Endothelial cell of umbilical vein (primary cell): ENCODE measurements around the gene FYN. TPM values are rescaled to one million over a fixed set of nuclear protein-coding genes. Genes with fewer than 3 reads are reported as not detected.

Experiments used
- BruUV-seq: library from RNA; stranded (reverse); fragments of 400-500 nt; replicated peaks from 2 replicates; lab custom pipeline; 2021; lab: Mats Ljungman, UMichigan
- CTCF ChIA-PET: fragments of 300-600, 350-600 bp; sonication (Branson Sonifier 250); formaldehyde crosslinking; loops from one replicate; lab custom pipeline; 2021; ENCODE audit warnings: antibody characterized with exemption, inconsistent platforms; lab: Charles Lee
- POLR2A ChIA-PET: fragments of 300-600, 350-600 bp; sonication (Branson Sonifier 250); formaldehyde crosslinking; loops from one replicate; lab custom pipeline; 2021; ENCODE audit warnings: antibody characterized with exemption, inconsistent platforms; lab: Charles Lee
- DNase-seq: peaks from one replicate; pipeline ENCODE4 v3.0.0-alpha.2; 2011; ENCODE audit warnings: low read depth, low spot score
- FAIRE-seq: peaks from 2 replicates; lab custom pipeline; 2011; peaks lifted over from hg19 to GRCh38; lab: Jason Lieb, UNC
- H2AFZ ChIP-seq: 2 replicates; pipeline ENCODE4 v1.6.0; 2012; ENCODE audit warnings: low read depth, low read length, control low read depth, inconsistent platforms
- H3K27ac ChIP-seq: 2 replicates; pipeline ENCODE4 v1.5.1; 2011; ENCODE audit warnings: low read depth, mild to moderate bottlenecking, control low read depth, low read length, moderate library complexity; ENCODE audit not compliant: insufficient read depth
- H3K27me3 ChIP-seq, 2 experiments: 2 replicates each; pipeline versions ENCODE4 v1.6.0 to v1.6.1; 2011; ENCODE audit warnings: low read length in 2 of 2, mixed read lengths in 1 of 2; ENCODE audit not compliant: control insufficient read depth in 2 of 2, insufficient read depth in 2 of 2
- H3K36me3 ChIP-seq, 2 experiments: 2 replicates in 1 of 2; 3 replicates in 1 of 2; pipeline ENCODE4 v1.5.1; 2011; ENCODE audit warnings: low read length in 2 of 2, mild to moderate bottlenecking in 1 of 2, moderate library complexity in 1 of 2; ENCODE audit not compliant: control insufficient read depth in 2 of 2, insufficient read depth in 2 of 2; ENCODE audit errors: extremely low read depth in 1 of 2
- H3K4me1 ChIP-seq: 3 replicates; pipeline ENCODE4 v1.5.1; 2011; ENCODE audit warnings: mild to moderate bottlenecking, low read length; ENCODE audit not compliant: control insufficient read depth, insufficient read depth; ENCODE audit errors: extremely low read depth
- H3K4me2 ChIP-seq: 2 replicates; pipeline ENCODE4 v1.6.1; 2011; ENCODE audit warnings: low read length, control low read depth, mixed read lengths; ENCODE audit not compliant: insufficient read depth
- H3K4me3 ChIP-seq, 3 experiments: fragments of 200-600 bp in 1 of 3; sonication (generic), shearing (Covaris generic) in 1 of 3; replicated peaks in 1 of 3; 2 replicates each; pipeline ENCODE4 v1.5.1; 2011 to 2016; ENCODE audit warnings: control low read depth in 3 of 3, low read length in 3 of 3, mild to moderate bottlenecking in 2 of 3, inconsistent platforms in 1 of 3, low read depth in 1 of 3, moderate library complexity in 1 of 3; ENCODE audit not compliant: insufficient read depth in 1 of 3
- H3K79me2 ChIP-seq: 2 replicates; pipeline ENCODE4 v1.6.0; 2012; ENCODE audit warnings: low read length, inconsistent platforms; ENCODE audit not compliant: control insufficient read depth, insufficient read depth
- H3K9ac ChIP-seq: replicated peaks from 2 replicates; pipeline ENCODE3; 2011; ENCODE audit warnings: low read length, control low read depth; ENCODE audit not compliant: insufficient read depth; ENCODE audit errors: extremely low read depth
- H3K9me1 ChIP-seq: replicated peaks from 3 replicates; pipeline ENCODE4 v1.6.0; 2011; ENCODE audit warnings: mild to moderate bottlenecking, low read length; ENCODE audit not compliant: control insufficient read depth, insufficient read depth; ENCODE audit errors: extremely low read depth
- H3K9me3 ChIP-seq: replicated peaks from 2 replicates; pipeline ENCODE4 v1.5.1; 2012; ENCODE audit warnings: low read length, inconsistent platforms; ENCODE audit not compliant: control insufficient read depth, insufficient read depth
- H4K20me1 ChIP-seq: replicated peaks from 2 replicates; pipeline ENCODE3; 2011; ENCODE audit warnings: mild to moderate bottlenecking, low read length; ENCODE audit not compliant: control insufficient read depth, insufficient read depth; ENCODE audit errors: extremely low read depth
- EZH2 ChIP-seq: IDR thresholded peaks from 2 replicates; pipeline ENCODE4 v1.6.1; 2012; ENCODE audit warnings: borderline replicate concordance, low read depth, mild to moderate bottlenecking, moderate library complexity, low read length, inconsistent platforms; ENCODE audit not compliant: severe bottlenecking
- FOS ChIP-seq: IDR thresholded peaks from 2 replicates; pipeline ENCODE4 v1.6.1; 2011; ENCODE audit warnings: mild to moderate bottlenecking, low read length, moderate library complexity, borderline replicate concordance; ENCODE audit not compliant: insufficient read depth
- GATA2 ChIP-seq: IDR thresholded peaks from 2 replicates; pipeline ENCODE4 v1.7.0; 2011; ENCODE audit warnings: low read depth, mild to moderate bottlenecking, moderate library complexity, mixed read lengths, low read length; ENCODE audit not compliant: insufficient read length, insufficient read depth
- JUN ChIP-seq: IDR thresholded peaks from 2 replicates; pipeline ENCODE4 v1.6.1; 2011; ENCODE audit warnings: borderline replicate concordance, low read depth; ENCODE audit not compliant: insufficient read length, insufficient read depth
- MAX ChIP-seq: IDR thresholded peaks from 2 replicates; pipeline ENCODE4 v1.6.1; 2011; ENCODE audit not compliant: insufficient read depth, insufficient read length
- MYC ChIP-seq: IDR thresholded peaks from one replicate; pipeline ENCODE4 v1.6.1; 2011; ENCODE audit warnings: mild to moderate bottlenecking, low read depth, low read length
- POLR2A ChIP-seq: IDR thresholded peaks from 2 replicates; pipeline ENCODE4 v1.6.1; 2012; ENCODE audit warnings: low read depth, mild to moderate bottlenecking, control low read depth, low read length
- POLR2AphosphoS5 ChIP-seq: IDR thresholded peaks from 2 replicates; pipeline ENCODE4 v1.6.1; 2012; ENCODE audit warnings: low read depth, mild to moderate bottlenecking, control low read depth, low read length, moderate library complexity; ENCODE audit not compliant: insufficient read depth
- dilution Hi-C: fragments of 300-500 bp; cut with MboI; formaldehyde crosslinking; loops from one replicate; pipeline ENCODE4 v1.15.0; 2019; ENCODE audit warnings: low sequenced_read_pairs; ENCODE audit not compliant: extremely low pct_ligation_motif_present
- intact Hi-C: fragments of 100-400 bp; cut with micrococcal nuclease; formaldehyde crosslinking; loops from one replicate; pipeline ENCODE4 v1.10.0; 2022
- polyA plus RNA-seq, 4 experiments: library from polyadenylated mRNA; depleted of rRNA in 3 of 4; stranded (reverse) in 3 of 4; unstranded in 1 of 4; fragments of >200 nt; gene quantifications; 2 replicates each; pipeline versions ENCODE4 v1.2.1 to v1.2.3, GENCODE V29; 2011 to 2012; ENCODE audit warnings: missing spikeins in 1 of 4
- total RNA-seq: library from RNA; stranded (reverse); gene quantifications from 2 replicates; pipeline ENCODE4 v1.2.3, GENCODE V29; 2021
- TF ChIP-seq, protein P1 (sequence below), 2 donors: IDR thresholded peaks; 1 replicate in 1 of 2; 2 replicates in 1 of 2; pipeline ENCODE4 v1.5.1; 2011; ENCODE audit warnings: low read length in 2 of 2, mild to moderate bottlenecking in 2 of 2, moderate library complexity in 2 of 2, control low read depth in 1 of 2, inconsistent platforms in 1 of 2, low read depth in 1 of 2; ENCODE audit not compliant: insufficient read depth in 1 of 2; ENCODE audit errors: extremely low read depth in 1 of 2

Gene FYN
- total and polyA plus RNA-seq, 2 donors (not counting 3 experiments of a cell fraction or from before 2014, with no cell fraction given) = 69.0 to 143 TPM

DNA sequence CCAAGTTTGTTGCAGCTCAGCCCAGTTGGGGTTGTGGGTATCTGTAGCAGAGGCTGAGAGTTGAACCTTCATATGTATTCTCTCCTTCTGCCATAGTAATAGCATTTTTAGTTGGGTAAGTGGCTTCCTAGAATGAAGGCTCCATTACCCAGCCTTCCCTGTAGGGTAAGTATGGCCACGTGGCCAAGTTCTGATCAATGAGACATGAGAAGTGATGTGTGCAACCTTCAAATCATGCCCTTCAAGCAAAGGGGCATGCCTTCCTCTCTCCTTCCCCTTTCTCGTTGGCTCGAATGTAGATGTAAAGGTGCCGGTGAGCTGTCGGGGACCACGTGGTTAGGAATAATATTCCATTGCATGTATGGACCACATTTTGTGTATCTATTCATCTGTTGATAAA, 254.8 kb downstream of the FYN start:
- H3K4me2 ChIP-seq = no peak overlapping the region
- H3K4me3 ChIP-seq = no peak overlapping the region
- intact Hi-C loops = no loop called here
- H3K27me3 ChIP-seq = peaks cover 0 to 6% of the 10 kb centered on the region in 2 experiments
- BruUV-seq = no TSS peak
- no peaks in the 10 kb centered on the region for H4K20me1 ChIP-seq
- no peaks in the 10 kb centered on the region for H3K9me1 ChIP-seq
- H2AFZ ChIP-seq = no peak overlapping the region
- ChIA-PET CTCF (interaction anchor here (0.9 to 2.4 kb wide), 3 partner anchors 10 to 24 kb away, joined by 3 to 7 read pairs (median 3); no protein-coding TSS in a partner anchor), POLR2A (no interaction called here)
- dilution Hi-C loops = no loop called here
- H3K9ac ChIP-seq = no peak overlapping the region
- FAIRE-seq (no peak), DNase-seq (no peak)
- H3K27ac ChIP-seq = no peak overlapping the region
- no peaks in the 10 kb centered on the region for H3K36me3 ChIP-seq
- TF ChIP-seq FOS (no peak), EZH2 (no peak)
- TF ChIP-seq, protein P1, sequence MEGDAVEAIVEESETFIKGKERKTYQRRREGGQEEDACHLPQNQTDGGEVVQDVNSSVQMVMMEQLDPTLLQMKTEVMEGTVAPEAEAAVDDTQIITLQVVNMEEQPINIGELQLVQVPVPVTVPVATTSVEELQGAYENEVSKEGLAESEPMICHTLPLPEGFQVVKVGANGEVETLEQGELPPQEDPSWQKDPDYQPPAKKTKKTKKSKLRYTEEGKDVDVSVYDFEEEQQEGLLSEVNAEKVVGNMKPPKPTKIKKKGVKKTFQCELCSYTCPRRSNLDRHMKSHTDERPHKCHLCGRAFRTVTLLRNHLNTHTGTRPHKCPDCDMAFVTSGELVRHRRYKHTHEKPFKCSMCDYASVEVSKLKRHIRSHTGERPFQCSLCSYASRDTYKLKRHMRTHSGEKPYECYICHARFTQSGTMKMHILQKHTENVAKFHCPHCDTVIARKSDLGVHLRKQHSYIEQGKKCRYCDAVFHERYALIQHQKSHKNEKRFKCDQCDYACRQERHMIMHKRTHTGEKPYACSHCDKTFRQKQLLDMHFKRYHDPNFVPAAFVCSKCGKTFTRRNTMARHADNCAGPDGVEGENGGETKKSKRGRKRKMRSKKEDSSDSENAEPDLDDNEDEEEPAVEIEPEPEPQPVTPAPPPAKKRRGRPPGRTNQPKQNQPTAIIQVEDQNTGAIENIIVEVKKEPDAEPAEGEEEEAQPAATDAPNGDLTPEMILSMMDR (IDR thresholded peaks at IDR 0.05; ENCODE audit: extremely low read depth in 1 of 2, insufficient read depth in 1 of 2, low read depth in 1 of 2, low read length in 2 of 2) = no peak
- H3K9me3 ChIP-seq = no peaks in the 10 kb centered on the region
- H3K4me1 ChIP-seq = no peaks in the 10 kb centered on the region
- no peaks in the 10 kb centered on the region for H3K79me2 ChIP-seq

DNA sequence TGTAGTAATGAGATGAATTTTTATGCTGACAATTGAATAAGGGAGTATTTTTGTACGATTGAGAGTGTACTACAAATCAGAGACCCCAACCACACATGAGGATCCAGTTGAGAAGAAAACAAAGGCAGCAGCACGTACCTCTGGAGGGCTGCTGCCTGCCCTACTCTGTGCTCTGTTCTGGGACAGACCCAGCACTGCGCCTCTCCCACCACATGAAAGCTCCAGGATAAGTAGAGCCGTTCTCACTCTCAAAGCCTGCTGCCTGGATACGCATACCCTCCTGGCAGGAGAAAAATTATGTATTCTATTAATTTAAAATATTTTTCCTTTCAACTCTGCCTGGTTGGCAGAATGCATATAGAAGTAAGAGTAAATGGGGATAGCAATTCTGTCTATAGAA, 256.1 kb downstream of the FYN start:
- Histone ChIP-seq H3K4me2 (no peak overlapping the region), H3K4me1 (no peaks in the 10 kb centered on the region), H3K9me1 (no peaks in the 10 kb centered on the region), H3K27ac (no peak overlapping the region), H3K36me3 (no peaks in the 10 kb centered on the region), H3K79me2 (no peaks in the 10 kb centered on the region), H3K4me3 (no peak overlapping the region), H3K9me3 (no peaks in the 10 kb centered on the region), H3K9ac (no peak overlapping the region), H4K20me1 (no peaks in the 10 kb centered on the region), H3K27me3 (peaks cover 0 to 6% of the 10 kb centered on the region in 2 experiments), H2AFZ (no peak overlapping the region)
- ChIA-PET POLR2A (no interaction called here), CTCF (interaction anchor here (1.9 kb wide), 1 partner anchor 9 kb away, joined by 5 read pairs; no protein-coding TSS in a partner anchor)
- FAIRE-seq = no peak
- dilution Hi-C loops (no loop called here), intact Hi-C loops (no loop called here)
- TF ChIP-seq POLR2AphosphoS5 (no peak), MYC (no peak), FOS (no peak), GATA2 (no peak), EZH2 (no peak), MAX (no peak), POLR2A (no peak), JUN (no peak)
- TF ChIP-seq, protein P1 (IDR thresholded peaks at IDR 0.05; ENCODE audit: extremely low read depth in 1 of 2, insufficient read depth in 1 of 2, low read depth in 1 of 2, low read length in 2 of 2) = no peak
- no peak for DNase-seq
- BruUV-seq = no TSS peak
